ENCODE data around the gene RAB11A. TPM values are rescaled to one million over a fixed set of nuclear protein-coding genes. Genes with fewer than 3 reads are reported as not detected.

RAB11A gene
- total RNA-seq, 1 donor from 2014 or later: 234 TPM

DNA sequence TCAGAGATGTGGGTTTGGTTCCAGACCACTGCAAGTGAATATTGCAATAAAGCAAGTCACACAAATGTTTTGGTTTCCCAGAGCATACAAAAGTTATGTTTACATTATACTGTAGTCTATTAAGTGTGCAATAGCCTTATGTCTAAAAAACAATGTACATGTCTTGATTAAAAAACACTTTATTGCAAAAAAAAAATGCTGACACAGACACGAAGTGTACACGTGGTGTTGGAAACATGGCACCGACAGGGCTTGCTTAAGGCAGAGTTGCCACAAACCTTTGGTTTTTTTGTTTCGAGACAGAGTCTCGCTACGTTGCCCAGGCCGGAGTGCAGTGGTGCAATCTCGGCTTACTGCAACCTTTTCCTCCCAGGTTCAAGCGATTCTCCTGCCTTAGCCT lies 50.1 kb downstream of the RAB11A start:
- peaks cover 4% of the 10 kb centered on the region for H3K4me1 Mint-ChIP-seq (ENCODE audit: low read depth)
- no peak overlapping the region for H3K4me3 Mint-ChIP-seq (ENCODE audit: low read depth)

GRCh38 chr15:65920121-65920520 lies 50.8 kb downstream of the RAB11A start:
- Mint-ChIP-seq H3K4me1 (ENCODE audit: low read depth) (peaks cover 4% of the 10 kb centered on the region), H3K9me3 (ENCODE audit: low read depth) (no peaks in the 10 kb centered on the region), H3K36me3 (ENCODE audit: insufficient read depth) (no peaks in the 10 kb centered on the region), H3K27me3 (no peaks in the 10 kb centered on the region), H3K4me3 (ENCODE audit: low read depth) (no peak overlapping the region), H3K27ac (no peak overlapping the region)
- TF ChIP-seq CTCF (IDR thresholded peaks at IDR 0.05; ENCODE audit: unreplicated experiment): no peak
- no peak for DNase-seq (ENCODE audit: low spot score, unreplicated experiment)

More for the DNA sequence above, 50.1 kb downstream of the RAB11A start:
- Mint-ChIP-seq H3K9me3 (ENCODE audit: low read depth) (no peaks in the 10 kb centered on the region), H3K27ac (no peak overlapping the region), H3K27me3 (no peaks in the 10 kb centered on the region), H3K36me3 (ENCODE audit: insufficient read depth) (no peaks in the 10 kb centered on the region)
- TF ChIP-seq CTCF (IDR thresholded peaks at IDR 0.05; ENCODE audit: unreplicated experiment): no peak
- no peak for DNase-seq (ENCODE audit: low spot score, unreplicated experiment)

- DNase-seq (ENCODE audit: low spot score, unreplicated experiment): no peak
- no peaks in the 10 kb centered on the region for H3K36me3 Mint-ChIP-seq (ENCODE audit: insufficient read depth)
- peaks cover 4% of the 10 kb centered on the region for H3K4me1 Mint-ChIP-seq (ENCODE audit: low read depth)
- H3K4me3 Mint-ChIP-seq (ENCODE audit: low read depth): no peak overlapping the region
- H3K9me3 Mint-ChIP-seq (ENCODE audit: low read depth): no peaks in the 10 kb centered on the region
- no peak overlapping the region for H3K27ac Mint-ChIP-seq
- H3K27me3 Mint-ChIP-seq: no peaks in the 10 kb centered on the region
- no peak for TF ChIP-seq CTCF (IDR thresholded peaks at IDR 0.05; ENCODE audit: unreplicated experiment)
Observed at GRCh38 chr15:65920825-65921309, 51.6 kb downstream of the RAB11A start.

GRCh38 chr15:65921780-65922179 lies 52.5 kb downstream of the RAB11A start:
- H3K9me3 Mint-ChIP-seq (ENCODE audit: low read depth): no peaks in the 10 kb centered on the region
- TF ChIP-seq CTCF (IDR thresholded peaks at IDR 0.05; ENCODE audit: unreplicated experiment): no peak
- H3K36me3 Mint-ChIP-seq (ENCODE audit: insufficient read depth): no peaks in the 10 kb centered on the region
- DNase-seq (ENCODE audit: low spot score, unreplicated experiment): no peak
- peaks cover 3% of the 10 kb centered on the region for H3K4me1 Mint-ChIP-seq (ENCODE audit: low read depth)
- no peak overlapping the region for H3K4me3 Mint-ChIP-seq (ENCODE audit: low read depth)
- H3K27ac Mint-ChIP-seq: no peak overlapping the region
- no peaks in the 10 kb centered on the region for H3K27me3 Mint-ChIP-seq

- TF ChIP-seq CTCF (IDR thresholded peaks at IDR 0.05; ENCODE audit: unreplicated experiment): no peak
- DNase-seq (ENCODE audit: low spot score, unreplicated experiment): no peak
- Mint-ChIP-seq H3K9me3 (ENCODE audit: low read depth) (no peaks in the 10 kb centered on the region), H3K4me1 (ENCODE audit: low read depth) (peaks cover 3% of the 10 kb centered on the region), H3K36me3 (ENCODE audit: insufficient read depth) (no peaks in the 10 kb centered on the region), H3K27me3 (no peaks in the 10 kb centered on the region), H3K27ac (no peak overlapping the region), H3K4me3 (ENCODE audit: low read depth) (no peak overlapping the region)
Observed at GRCh38 chr15:65922621-65923020, 53.3 kb downstream of the RAB11A start.

All from progenitor cell of endocrine pancreas (in vitro differentiated cells).